ACC112 (cell line): ENCODE results near the gene AMFR.

Experiments
- H2AFZ ChIP-seq: fragments of 200-600 bp; sonication (generic); one replicate; pipeline ENCODE4 v1.6.0; 2017; ENCODE audit warnings: antibody characterized with exemption, low read length; ENCODE audit not compliant: unreplicated experiment
- H3K27ac ChIP-seq: fragments of 200-600 bp; sonication (generic); 2 replicates; pipeline ENCODE4 v1.5.1; 2014; ENCODE audit warnings: low read depth, mild to moderate bottlenecking, antibody characterized with exemption, low read length, moderate library complexity
- H3K27me3 ChIP-seq: fragments of 200-600 bp; sonication (generic); 2 replicates; pipeline ENCODE4 v1.6.1; 2014; ENCODE audit warnings: mild to moderate bottlenecking, antibody characterized with exemption, low read length, moderate library complexity, mixed read lengths; ENCODE audit not compliant: insufficient read depth
- H3K36me3 ChIP-seq: fragments of 200-600 bp; sonication (generic); 2 replicates; pipeline ENCODE4 v1.6.1; 2016; ENCODE audit warnings: mild to moderate bottlenecking, antibody characterized with exemption, low read length, moderate library complexity, mixed read lengths; ENCODE audit not compliant: insufficient read depth
- H3K4me1 ChIP-seq: fragments of 200-600 bp; sonication (generic); one replicate; pipeline ENCODE4 v1.6.1; 2016; ENCODE audit warnings: low read length, mixed read lengths; ENCODE audit not compliant: insufficient read depth, unreplicated experiment, control insufficient read depth
- H3K4me3 ChIP-seq: fragments of 200-600 bp; sonication (generic); 2 replicates; pipeline ENCODE4 v1.5.1; 2014; ENCODE audit warnings: mild to moderate bottlenecking, low read depth, low read length
- H3K79me2 ChIP-seq: fragments of 200-600 bp; sonication (generic); one replicate; pipeline ENCODE4 v1.6.0; 2016; ENCODE audit warnings: low read length; ENCODE audit not compliant: control insufficient read depth, unreplicated experiment, insufficient read depth

Gene AMFR

DNA sequence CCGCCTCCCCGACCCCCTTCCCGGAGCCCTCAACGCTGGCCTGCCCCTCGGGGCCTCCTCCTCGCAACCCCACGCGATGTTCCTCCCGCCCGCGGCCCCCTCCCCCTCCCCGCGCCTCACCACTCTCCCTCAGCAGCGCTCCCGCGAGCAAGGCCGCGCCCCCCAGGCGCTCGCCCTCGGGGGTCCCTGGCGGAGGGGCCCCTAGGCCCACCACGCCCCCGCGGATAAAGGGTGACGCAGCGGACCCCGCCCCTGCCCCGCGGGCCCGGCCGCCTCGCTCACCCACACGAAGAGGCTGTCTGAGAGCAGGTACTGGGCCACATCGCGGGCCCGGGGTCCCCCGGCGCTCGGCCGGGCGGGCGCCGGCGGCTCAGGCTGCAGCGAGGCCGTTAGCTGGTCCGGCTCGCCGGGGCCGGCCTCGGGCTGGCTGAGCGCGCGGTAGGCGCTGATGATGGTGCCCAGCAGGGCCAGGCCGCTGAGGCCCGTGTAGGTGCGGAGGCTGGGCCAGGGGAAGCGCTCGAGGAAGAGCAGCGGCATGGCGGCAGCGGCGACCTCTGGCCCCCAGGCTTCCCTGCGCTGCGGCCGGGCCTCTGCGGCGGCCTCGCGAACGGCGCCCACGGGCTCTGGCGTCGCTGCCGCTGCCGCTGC, 430 bp downstream of the AMFR start:
- H2AFZ ChIP-seq = peak overlapping the region; percentile 77
- peaks cover 29% of the 10 kb centered on the region for H3K4me1 ChIP-seq
- peaks cover 52% of the 10 kb centered on the region for H3K79me2 ChIP-seq
- peak overlapping the region; percentile 97 for H3K4me3 ChIP-seq
- no peaks in the 10 kb centered on the region for H3K36me3 ChIP-seq
- peak overlapping the region; percentile 28; the same call in 1 of the 2 replicates for H3K27ac ChIP-seq
- no peaks in the 10 kb centered on the region for H3K27me3 ChIP-seq

DNA sequence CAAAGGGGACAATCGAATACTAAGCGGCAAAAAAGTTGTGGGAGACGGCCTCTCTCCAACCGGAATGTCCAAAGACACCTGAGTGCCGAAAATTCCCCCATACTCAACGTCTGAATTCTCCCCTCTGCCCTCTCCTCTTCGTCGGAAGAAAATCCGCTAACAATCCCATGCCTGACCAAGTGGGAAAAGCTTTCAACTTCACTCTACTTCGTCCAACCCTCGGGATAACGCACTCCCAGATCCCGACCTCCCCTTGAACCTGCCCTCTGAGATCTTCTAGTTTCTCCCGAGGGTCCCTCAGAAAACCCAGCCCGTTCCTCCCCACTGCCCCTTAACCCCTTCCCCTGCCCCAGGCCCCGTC, 961 bp downstream of the AMFR start:
- Histone ChIP-seq H3K36me3 (no peaks in the 10 kb centered on the region), H3K27me3 (no peaks in the 10 kb centered on the region), H3K27ac (peak overlapping the region; percentile 2; the same call in 1 of the 2 replicates), H2AFZ (peak overlapping the region; percentile 43), H3K4me1 (peaks cover 32% of the 10 kb centered on the region), H3K4me3 (peak overlapping the region; percentile 97), H3K79me2 (peaks cover 55% of the 10 kb centered on the region)

DNA sequence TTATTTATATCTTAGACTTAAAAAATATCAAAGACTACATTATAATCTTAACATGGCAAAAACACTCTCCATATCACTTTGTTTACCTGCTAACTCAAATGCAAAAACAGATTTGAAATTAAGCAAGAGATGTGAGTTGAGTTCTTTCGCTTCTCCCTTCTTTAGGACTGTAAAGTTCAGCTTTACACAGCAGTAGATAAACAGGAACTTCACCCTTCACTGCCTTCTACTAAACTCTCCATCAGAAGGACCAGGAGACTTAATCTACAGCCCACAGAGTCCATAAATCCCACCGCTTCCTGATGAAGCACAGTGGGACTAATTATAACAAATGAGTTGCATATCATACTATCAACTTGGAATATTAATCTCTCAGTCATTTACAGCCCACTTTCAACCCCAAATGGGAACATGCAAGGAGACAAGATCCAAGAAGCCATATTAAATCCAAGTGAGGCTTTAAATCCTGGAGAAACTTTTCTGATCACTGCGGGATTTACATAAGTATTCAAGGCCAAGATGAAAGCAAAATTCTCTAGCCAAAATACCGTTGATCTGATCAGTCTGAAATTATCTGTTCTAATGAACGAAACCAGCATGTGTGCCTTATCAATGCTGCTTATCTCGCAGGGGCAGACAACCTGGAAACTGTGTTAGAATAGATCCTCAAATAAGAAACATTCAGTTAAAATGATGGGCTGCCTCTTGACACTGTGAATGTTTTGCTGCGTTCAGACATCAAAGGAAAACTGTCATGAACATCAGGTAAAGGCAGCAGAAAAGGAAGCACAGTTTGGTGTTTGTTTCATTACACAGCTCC, 1.6 kb downstream of the AMFR start:
- H2AFZ ChIP-seq = peak overlapping the region; percentile 43
- H3K36me3 ChIP-seq = no peaks in the 10 kb centered on the region
- H3K4me3 ChIP-seq = peak overlapping the region; percentile 97
- H3K79me2 ChIP-seq = peaks cover 55% of the 10 kb centered on the region
- peaks cover 32% of the 10 kb centered on the region for H3K4me1 ChIP-seq
- H3K27ac ChIP-seq = no peak overlapping the region
- H3K27me3 ChIP-seq = no peaks in the 10 kb centered on the region

DNA sequence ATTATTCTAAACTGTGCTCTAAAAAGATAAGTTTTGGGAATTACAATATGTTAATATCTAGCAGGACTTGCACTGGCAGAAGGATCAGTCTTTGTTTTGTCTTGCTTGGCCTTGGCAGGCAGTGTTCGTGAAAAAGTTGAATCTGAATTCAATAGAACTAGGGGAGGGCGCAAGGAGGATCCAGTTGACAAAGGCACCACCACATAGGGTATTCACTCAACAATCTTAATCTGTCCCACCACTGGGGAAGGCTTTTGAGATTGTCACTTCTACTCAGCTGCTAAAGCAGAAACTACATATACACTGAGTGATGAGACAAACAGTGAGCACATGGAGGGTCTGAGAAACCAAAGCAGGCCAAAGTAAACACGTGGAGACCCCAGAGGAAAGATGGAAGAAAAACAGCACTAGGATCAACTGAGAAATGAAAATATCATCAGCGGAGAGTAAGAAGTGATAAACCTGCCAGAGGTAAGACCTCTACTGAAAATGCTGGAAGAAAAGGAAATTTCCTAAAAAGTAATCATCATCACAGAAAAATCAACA, 2.4 kb downstream of the AMFR start:
- Histone ChIP-seq H3K36me3 (no peaks in the 10 kb centered on the region), H3K4me1 (peaks cover 32% of the 10 kb centered on the region), H2AFZ (no peak overlapping the region), H3K27me3 (no peaks in the 10 kb centered on the region), H3K27ac (no peak overlapping the region), H3K79me2 (peaks cover 58% of the 10 kb centered on the region), H3K4me3 (peak overlapping the region; percentile 97)

DNA sequence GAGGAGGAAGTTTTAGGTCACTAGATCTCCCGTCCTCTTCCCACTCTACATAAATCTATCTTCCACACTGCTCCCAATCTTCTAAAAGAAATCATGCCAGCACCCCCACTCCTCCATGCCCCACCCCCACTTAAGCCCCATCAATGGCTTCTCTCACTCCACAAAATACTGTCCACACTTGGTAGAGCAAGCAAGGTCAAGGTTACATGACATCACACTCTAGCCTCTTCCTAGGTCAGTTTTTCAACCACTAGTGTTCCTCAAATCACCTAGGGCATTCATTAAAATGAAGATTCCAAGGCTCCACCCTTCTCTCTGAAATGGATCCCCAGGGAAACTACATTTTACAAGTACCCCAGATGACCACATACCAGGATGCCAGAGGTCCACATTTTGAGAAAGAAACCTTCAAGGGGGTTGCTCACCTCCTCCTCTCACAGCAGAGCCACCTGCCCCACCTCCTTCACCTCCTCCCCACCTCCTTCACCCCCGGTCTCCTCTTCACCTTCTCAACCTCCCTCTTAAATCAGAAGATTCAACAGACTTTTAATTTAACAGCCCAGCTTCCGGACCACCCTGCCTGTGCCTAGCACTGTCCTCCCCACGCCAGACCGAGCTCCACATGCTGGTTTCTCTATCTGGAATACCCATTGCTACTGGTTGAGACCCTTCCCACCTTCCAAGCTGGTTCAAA, 3.2 kb downstream of the AMFR start:
- H3K27ac ChIP-seq = no peak overlapping the region
- H3K4me1 ChIP-seq = peaks cover 32% of the 10 kb centered on the region
- peaks cover 67% of the 10 kb centered on the region for H3K79me2 ChIP-seq
- no peak overlapping the region for H3K4me3 ChIP-seq
- H3K27me3 ChIP-seq = no peaks in the 10 kb centered on the region
- no peaks in the 10 kb centered on the region for H3K36me3 ChIP-seq
- no peak overlapping the region for H2AFZ ChIP-seq

DNA sequence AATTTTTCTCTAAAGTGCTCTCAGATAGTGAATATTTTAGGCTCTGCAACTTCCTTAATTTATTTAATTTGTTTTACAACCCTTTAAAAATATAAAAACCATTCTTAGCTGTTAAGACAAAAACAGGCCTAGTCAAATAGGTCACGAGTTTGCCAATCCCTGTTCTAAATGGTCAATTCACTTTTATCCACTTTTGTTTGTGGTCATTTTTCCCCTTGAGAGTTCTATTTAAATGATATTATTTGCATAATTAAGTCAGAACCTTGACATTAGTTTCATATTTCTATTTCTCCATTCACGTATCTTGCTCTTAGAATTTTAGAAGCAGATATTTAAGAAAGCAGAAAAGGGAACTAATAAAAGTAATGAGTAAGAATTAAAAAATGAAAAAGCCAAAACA, 4.0 kb downstream of the AMFR start:
- peaks cover 32% of the 10 kb centered on the region for H3K4me1 ChIP-seq
- no peaks in the 10 kb centered on the region for H3K27me3 ChIP-seq
- no peak overlapping the region for H3K4me3 ChIP-seq
- H3K36me3 ChIP-seq = no peaks in the 10 kb centered on the region
- no peak overlapping the region for H2AFZ ChIP-seq
- no peak overlapping the region for H3K27ac ChIP-seq
- peaks cover 74% of the 10 kb centered on the region for H3K79me2 ChIP-seq

DNA sequence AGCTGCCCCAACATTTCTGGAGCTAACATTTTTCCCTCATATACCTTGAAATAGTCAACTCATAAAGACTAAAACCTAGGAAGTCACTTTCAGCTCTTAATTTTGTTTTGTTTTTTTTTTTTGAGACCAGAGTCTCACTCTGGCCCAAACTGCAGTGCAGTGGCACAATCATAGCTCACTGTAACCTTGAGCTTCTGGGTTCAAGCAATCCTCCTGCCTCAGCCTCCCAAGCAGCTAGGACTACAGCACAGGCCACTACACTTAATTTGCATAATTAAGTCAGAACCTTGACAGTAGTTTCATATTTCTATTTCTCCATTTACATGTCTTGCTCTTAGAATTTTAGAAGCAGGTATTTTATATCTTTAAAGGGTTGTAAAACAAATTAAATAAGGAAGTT, 4.7 kb downstream of the AMFR start:
- H3K36me3 ChIP-seq = no peaks in the 10 kb centered on the region
- H3K79me2 ChIP-seq = peaks cover 74% of the 10 kb centered on the region
- H3K27me3 ChIP-seq = no peaks in the 10 kb centered on the region
- no peak overlapping the region for H3K4me3 ChIP-seq
- peaks cover 32% of the 10 kb centered on the region for H3K4me1 ChIP-seq
- no peak overlapping the region for H3K27ac ChIP-seq
- H2AFZ ChIP-seq = no peak overlapping the region

DNA sequence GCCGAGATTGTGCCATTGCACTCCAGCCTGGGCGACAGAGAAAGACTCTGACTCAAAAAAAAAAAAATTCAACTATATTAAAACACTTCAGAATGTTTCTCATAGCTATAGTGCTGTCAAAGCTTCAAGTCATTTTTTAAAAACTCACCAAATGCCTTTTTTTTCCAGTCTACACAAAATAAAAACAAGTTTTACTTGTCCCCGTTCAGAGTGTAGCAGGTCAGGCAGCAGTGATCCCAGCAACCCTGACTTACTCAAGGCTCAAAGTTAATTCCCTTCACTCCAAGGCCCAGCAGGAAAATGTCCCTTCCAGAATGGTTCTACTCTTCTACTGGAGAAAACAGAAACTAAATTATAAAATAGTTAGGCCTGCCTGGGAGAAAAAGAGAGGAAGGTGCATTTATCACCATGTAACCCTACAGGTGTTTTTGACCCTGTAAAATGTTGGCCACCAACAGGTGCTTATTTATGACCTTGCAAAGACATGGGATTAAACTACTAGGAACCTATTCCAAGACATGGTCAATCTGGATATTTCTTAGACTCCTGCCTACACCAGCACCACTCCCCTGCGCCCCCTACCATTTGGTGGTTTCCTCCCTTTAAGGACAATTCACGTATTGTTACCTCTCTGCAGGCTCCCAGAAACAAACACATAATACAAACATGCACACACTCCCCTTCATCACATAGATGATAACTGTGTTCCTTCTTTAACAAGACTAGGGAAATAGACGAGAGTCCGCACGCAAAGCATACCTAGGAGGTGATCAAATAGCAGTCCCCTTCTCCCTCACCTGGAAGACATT, 5.4 kb downstream of the AMFR start:
- H3K79me2 ChIP-seq = peaks cover 79% of the 10 kb centered on the region
- peaks cover 36% of the 10 kb centered on the region for H3K4me1 ChIP-seq
- no peak overlapping the region for H3K27ac ChIP-seq
- no peak overlapping the region for H2AFZ ChIP-seq
- H3K27me3 ChIP-seq = no peaks in the 10 kb centered on the region
- H3K4me3 ChIP-seq = no peak overlapping the region
- H3K36me3 ChIP-seq = no peaks in the 10 kb centered on the region

DNA sequence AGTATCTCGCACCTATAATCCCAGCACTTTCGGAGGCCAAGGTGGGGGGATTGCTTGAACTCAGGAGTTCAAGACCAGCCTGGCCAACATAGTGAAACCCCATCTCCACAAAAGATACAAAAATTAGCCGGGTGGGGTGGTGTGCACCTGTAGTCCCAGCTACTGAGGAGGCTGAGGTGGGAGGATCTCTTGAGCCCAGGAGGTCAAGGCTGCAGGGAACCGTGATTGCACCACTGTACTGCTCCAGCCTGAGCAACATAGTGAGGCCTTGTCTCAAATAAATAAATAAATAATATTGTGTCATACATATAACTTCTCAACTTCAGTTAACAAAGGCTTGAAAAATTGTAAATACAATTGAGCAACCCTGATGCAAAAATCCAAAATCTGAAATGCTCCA, 8.2 kb downstream of the AMFR start:
- Histone ChIP-seq H3K27me3 (no peaks in the 10 kb centered on the region), H3K79me2 (peaks cover 60% of the 10 kb centered on the region), H3K36me3 (peaks cover 3% of the 10 kb centered on the region; the same call in 1 of the 2 replicates), H3K27ac (no peak overlapping the region), H3K4me3 (no peak overlapping the region), H2AFZ (no peak overlapping the region), H3K4me1 (peaks cover 21% of the 10 kb centered on the region)

DNA sequence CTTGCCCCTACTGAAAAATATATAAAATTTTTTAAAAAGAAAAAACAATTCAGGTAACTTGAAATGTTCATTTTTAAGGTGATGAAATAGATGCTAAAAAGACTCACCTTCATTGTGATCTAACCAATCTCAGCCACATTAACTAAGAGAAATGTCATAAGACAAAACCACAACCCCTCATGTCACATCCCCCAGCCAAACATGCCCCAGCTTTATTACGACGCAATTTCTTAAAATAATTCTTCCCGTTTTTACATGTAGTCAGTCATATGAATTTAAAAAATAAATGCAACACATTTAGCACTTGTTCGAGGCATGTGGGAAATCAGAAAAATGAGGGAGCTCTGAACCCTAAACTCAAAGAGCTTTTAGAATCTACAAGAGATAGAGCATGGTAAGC, 9.5 kb downstream of the AMFR start:
- Histone ChIP-seq H3K27me3 (no peaks in the 10 kb centered on the region), H3K79me2 (peaks cover 51% of the 10 kb centered on the region), H2AFZ (no peak overlapping the region), H3K4me1 (peaks cover 13% of the 10 kb centered on the region), H3K27ac (no peak overlapping the region), H3K36me3 (peaks cover 11% of the 10 kb centered on the region; the same call in 1 of the 2 replicates), H3K4me3 (no peak overlapping the region)
